ENCODE data around the gene DIP2A.
A peak's percentile ranks its signal among the peaks of the same experiment; 100 is the strongest.
"Not testable (repeated sequence)": the region's sequence is repeated elsewhere in the genome, so short reads cannot be mapped to it uniquely, and the experiment has no call there.

Gene DIP2A

DNA sequence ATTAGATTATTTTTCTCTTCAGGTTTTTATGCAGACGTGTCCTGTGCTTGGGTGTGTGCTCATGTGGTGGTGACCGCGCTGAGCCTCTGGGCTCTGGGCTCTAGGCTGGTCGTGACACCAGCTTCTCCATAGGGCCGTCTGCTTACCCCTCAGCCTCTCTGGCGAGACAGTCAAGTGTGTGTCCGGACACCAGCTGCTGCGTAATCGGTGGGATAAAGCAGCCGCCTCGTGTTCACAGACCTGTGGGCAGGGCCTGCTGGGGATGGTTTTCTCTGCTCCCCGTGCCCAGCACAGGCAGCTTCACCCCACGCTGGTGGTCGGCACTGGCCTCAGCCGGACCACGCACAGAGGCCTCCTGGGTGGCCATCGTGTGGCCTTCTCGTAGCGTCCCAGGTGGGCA lies 33.6 kb upstream of the DIP2A start:
- DNase-seq = no peak

DNA sequence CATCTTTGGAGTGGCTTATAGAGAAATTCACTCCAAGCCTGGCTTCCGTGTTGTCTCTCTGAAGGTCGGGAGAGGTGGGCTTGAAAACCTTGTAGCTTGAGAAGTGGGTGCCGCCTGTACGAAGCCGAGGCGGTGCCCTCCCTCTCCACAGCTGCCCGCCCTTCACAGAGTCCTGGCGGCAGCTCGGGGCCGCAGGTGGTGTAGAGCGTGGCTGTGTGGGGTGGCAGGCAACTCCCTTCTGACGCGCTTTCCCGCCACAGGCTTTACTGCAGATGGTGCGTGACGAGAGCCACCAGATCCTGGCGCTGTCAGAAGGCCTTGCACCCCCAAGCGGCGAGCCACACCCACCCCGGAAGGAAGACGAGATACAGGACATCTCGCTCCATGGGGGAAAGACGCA lies 33.1 kb upstream of the DIP2A start:
- DNase-seq = peak in 3 of 5 experiments; percentile 34 to 92 (median 64)

DNA sequence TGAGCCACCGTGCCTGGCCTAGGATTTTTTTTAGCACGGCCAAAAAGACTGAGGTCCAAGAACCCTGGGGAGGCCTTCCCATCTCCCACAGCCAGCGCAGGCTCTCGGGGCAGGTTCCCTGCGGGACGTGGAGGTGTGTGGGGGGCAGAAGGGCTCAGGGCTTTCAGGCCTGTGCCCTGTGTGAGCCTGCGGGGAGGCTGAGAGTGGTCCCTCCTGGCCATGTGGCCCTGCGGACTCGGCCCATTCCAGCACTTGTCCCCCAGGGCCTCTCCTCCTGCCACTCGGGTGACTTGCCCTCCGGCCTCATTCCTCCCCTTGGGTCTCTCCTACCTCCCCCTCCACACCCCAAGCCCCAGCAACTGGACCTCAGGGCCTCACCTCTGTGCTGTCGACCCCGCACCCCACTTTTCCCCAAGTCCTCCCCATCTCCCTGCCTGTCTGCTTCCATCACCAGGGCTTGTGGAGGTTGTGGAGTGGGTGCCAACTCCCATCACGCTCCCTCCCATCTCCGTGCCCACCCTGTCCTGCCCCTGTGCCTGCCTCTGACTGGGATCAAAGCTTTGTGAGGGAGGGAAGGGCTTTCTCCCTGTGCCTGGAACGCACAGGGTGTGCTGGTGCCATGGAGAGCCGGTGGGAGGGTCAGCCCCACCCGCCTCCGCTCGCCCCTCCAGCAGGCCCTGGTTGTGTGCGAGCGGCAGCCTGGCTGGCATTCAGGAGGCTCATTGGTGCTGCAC lies 32.2 kb upstream of the DIP2A start:
- DNase-seq = no peak

DNA sequence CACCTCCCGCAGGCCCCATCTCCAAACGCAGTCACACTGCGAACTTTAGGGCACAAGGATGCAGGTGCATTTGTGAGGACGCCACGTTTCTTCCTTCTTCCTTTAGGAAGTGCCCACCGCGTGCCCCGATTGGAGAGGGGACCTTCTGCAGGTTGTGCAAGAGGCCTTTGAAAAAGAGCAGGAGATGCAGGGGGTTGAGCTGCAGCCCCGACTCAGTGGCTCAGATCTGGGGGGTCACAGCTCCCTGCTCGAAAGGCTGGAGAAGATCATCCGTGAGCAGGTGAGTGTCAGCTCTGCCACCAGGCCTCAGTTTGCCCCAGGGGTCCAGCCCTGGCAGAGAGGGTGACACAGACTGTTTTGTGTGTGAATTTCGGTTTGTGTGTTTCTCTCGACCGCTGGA lies 31.2 kb upstream of the DIP2A start:
- DNase-seq = no peak

DNA sequence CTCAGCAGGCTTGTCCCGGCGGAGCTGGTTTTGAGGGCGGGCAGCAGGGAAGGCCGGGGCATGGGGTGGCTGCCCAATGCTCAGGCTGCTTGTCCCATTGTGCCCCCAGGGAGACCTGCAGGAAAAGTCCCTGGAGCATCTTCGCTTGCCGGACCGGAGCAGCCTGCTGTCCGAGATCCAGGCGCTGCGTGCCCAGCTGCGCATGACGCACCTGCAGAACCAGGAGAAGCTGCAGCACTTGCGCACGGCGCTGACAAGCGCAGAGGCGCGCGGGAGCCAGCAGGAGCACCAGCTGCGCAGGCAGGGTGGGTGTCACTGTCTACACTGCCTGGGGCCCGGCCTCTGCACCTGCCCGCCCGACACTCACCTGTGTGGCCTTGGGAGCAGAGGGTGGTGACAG lies 30.4 kb upstream of the DIP2A start:
- no peak for DNase-seq

DNA sequence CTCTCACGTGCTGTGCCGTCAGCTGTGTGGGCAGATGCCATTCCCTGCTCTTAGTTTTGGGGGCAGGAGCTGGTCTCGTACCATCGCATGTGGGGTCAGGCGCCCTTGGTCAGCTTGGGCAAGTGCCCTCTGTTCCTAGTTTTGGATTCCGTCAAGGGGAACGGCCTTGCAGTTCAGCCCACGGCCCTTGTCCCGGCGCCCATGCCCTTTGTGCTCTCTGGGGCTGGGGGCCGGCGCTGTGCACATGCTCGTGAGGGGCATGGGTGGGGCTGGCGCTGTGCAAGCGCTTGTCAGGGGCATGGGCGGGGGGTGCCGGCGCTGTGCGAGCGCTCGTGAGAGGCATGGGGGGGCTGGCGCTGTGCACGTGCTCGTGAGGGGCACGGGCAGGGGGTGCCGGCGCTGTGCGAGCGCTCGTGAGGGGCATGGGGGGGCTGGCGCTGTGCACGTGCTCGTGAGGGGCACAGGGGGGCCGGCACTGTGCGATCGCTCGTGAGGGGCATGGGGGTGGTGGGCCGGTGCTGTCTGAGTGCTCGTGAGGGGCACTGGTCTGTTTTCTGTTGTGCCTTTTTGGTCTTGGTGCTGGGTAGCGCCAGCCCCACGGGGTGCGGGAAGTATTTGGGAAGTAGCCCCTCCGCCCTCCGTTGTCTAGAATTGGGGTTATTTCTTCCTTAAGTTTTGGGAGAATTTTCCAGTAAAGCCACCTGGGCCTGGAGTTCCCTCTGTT lies 29.5 kb upstream of the DIP2A start:
- no peak for DNase-seq

DNA sequence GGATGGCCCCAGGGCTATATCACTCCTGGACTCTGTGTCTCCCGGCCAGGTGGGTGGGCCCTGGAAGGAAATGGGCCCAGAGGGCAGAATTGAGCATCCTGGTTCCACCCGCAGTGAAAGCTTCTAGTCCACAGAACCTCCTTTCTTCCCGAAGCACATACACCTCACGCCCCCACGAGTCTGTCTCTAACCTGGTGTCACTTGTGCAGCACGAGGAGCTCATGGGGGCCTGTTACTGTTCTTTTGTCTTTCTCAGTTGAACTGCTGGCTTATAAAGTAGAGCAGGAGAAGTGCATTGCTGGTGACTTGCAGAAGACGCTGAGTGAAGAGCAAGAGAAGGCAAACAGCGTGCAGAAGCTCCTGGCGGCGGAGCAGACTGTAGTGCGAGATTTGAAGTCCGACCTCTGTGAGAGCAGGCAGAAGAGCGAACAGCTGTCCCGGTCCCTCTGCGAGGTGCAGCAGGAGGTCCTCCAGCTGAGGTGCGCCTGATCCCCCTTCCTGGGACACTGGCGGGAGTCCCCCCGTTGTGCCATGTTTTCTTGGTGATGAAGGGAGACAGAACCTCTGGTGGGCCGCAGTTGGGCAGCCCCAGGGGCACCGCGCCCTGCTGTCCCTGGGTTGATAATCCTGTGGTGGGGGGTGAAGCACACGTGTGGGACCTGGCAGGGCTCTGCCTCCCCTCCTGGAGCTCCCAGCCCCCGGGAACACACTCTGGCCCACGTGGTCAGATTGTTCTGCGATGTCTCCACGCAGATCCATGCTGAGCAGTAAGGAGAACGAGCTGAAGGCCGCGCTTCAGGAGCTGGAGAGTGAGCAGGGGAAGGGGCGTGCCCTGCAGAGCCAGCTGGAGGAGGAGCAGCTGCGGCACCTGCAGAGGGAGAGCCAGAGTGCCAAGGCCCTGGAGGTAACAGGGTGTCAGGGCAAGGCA lies 28.7 kb upstream of the DIP2A start:
- DNase-seq = no peak

DNA sequence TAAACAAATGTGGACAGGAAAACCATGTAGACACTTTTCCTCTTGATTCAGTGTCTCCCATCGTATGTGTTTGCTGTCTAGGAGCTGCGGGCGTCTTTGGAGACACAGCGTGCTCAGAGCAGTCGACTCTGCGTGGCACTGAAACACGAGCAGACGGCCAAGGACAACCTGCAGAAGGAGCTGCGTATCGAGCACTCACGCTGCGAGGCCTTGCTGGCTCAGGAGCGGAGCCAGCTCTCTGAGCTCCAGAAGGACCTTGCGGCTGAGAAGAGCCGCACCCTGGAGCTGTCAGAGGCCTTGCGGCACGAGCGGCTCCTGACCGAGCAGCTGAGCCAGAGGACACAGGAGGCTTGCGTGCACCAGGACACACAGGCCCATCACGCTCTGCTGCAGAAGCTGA lies 27.2 kb upstream of the DIP2A start:
- no peak for DNase-seq

DNA sequence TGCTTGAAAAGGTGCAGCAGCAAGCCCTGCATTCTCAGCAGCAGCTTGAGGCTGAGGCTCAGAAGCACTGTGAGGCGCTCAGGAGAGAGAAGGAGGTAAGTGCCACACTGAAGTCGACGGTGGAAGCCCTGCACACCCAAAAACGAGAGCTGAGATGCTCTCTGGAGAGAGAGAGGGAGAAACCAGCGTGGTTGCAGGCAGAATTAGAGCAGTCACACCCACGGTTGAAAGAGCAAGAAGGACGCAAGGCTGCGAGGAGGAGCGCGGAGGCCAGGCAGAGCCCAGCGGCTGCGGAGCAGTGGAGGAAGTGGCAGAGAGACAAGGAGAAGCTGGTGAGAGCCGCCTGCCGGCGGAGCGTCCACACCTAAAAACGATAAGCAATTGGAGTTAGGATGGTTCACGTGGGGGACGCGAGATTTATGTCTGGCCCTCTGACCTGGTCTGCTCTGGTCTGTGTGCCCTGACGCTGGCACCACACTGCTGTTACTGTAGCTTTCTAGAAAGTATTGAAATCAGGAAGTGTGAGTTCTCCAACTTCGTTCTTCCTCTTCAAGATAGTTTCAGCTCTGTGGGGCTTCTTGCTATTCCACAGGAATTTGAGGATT lies 26.7 kb upstream of the DIP2A start:
- DNase-seq = peak in 1 of 5 experiments; percentile 54

DNA sequence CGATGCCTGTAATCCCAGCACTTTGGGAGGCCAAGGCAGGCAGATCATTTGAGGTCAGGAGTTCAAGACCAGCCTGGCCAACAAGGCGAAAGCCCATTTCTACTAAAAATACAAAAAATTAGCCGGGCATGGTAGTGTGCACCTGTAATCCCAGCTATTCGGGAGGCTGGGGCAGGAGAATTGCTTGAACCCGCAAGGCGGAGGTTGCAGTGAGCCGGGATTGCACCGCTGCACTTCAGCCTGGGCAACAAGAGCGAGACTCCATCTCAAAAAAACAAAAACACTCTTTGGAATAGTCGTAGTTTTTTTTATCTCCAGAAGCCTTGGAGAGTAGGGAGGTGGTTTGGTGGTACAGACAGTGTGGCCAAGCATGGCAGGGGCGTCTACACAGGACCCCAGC lies 25.6 kb upstream of the DIP2A start:
- DNase-seq = not testable (repeated sequence)

DNA sequence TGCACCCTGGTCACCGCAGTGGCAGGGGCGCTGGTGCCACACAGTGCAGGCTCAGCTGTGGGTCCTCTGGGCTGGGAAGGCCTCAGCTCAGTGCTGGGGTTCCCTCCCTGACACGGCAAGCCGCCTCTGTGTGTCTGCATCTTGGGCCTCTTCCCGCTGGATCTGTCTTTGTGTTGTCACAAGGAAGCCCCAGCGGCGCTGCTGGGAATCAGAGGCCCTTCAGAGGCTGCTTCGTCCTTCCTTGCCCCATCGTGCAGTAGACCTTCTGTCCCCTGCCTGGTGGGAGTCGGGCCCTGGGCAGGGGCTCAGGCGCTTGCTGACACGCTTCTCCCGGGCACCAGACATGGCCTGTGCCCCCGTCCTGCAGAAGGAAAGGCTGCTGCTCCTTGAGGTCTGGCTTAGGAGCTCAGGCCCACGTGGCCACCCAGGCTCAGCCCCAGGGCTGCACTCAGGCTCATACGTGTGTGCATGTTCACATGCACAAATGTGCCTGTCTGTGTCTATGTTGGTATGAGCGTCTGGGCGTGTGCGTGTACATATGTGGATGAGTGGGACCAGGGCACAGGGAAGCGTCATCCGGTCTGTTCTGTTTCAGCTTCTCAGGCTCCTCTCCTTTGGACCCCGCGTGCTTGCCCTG lies 24.3 kb upstream of the DIP2A start:
- no peak for DNase-seq

DNA sequence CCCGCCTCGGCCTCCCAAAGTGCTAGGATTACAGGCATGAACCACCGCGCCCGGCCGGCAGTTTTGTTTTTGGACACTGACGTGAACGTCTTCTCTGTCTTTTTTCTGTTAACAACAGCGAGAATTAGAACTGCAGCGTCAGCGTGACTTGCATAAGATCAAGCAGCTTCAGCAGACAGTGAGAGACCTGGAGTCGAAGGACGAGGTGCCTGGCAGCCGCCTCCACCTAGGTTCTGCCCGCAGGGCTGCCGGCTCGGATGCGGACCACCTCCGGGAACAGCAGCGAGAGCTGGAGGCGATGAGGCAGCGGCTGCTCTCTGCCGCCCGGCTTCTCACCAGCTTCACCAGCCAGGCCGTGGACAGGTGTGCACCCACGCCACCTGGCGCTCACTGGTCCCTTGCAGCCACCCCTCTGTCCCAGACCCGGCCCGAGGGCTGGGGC lies 22.9 kb upstream of the DIP2A start:
- no peak for DNase-seq

DNA sequence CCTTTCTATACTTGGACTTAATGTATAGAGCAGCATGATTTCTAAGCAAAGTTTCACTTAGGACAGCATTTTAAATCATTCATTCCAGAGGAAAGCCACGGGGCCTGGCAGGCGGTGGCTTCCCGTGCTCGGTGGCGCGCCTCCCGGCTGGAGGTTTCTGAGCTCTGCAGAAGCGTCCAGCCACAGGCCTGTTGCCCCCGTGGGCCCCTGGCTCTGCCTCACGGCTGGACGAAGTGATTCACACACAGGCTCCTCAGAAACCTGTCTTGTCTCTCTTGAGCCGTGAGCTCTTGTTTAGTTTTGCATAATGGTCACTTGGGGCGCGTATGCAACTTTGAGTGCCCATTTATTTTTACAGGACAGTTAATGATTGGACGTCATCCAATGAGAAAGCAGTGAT lies 22.1 kb upstream of the DIP2A start:
- no peak for DNase-seq

DNA sequence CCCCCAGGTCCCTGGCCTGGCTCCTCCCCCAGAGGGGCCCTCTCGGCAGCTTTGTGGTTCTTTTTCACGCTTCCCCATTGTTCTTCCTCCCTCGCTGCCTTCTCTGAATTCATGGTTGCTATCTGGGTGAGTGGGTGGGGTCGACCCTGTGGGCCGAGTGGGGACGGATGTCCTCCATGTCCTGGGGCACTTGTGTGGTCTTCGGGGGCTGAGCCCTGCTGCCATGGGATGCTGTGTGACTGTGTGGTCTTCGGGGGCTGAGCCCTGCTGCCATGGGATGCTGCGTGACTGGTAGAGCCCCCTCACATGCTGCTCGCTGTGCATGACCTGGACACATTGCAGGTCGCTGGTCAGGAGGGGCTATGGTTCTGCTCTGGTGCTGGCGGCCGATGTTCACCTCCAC lies 21.6 kb upstream of the DIP2A start:
- no peak for DNase-seq

DNA sequence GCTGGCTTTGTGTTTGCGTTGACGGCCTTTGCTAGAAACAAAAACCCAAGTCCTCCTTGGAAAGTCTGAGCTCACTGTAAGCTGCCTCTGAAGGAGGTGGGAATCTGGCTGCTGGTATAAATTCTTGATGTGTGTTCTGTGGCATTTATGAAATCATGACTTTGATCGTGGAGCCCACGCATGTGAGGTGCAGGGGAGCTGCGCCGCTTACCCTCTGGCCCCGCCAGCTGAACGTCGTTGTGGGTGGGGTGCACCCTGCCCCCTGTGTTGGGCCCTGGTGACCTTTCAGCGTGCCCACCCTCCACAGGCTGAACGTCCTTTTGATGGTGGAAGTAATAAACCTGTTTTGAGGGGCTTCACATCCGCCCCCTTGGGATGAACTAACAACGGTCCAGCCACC lies 21.2 kb upstream of the DIP2A start:
- no peak for DNase-seq

DNA sequence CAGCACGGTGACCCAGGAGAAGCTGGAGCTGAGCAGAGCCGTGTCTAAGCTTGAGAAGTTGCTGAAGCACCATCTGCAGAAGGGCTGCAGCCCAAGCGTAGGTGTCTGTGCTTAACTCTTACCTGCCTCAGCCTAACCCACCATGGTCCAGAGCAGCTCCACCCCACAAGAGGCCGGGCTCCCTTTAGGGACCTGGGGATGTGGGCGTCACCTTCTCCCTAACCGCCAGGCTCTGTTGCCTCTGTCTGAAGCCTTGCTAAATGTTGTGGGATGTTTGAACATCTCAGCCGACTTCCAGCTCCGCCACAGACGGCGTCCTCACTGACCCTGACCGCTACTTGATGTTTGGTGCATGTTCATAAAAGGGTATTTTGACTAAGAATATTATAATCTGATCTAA lies 20.4 kb upstream of the DIP2A start:
- DNase-seq = no peak

DNA sequence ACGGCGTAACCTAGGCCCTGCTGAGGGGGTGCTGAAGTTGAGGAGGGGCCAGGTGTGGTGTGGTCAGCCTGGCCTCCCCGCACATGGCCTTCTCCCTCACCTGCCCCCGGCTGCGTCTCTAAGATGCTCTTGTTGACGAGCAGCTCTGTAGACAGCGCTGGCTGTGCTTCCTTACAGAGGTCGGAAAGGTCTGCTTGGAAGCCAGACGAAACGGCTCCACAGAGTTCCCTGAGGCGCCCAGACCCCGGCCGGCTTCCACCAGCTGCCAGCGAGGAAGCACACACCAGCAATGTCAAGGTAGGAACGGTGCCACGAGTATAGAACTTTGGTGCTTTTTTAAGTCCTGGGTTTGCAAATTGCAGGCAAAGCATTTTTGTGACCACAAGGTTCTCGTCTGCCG lies 18.8 kb upstream of the DIP2A start:
- DNase-seq = no peak

DNA sequence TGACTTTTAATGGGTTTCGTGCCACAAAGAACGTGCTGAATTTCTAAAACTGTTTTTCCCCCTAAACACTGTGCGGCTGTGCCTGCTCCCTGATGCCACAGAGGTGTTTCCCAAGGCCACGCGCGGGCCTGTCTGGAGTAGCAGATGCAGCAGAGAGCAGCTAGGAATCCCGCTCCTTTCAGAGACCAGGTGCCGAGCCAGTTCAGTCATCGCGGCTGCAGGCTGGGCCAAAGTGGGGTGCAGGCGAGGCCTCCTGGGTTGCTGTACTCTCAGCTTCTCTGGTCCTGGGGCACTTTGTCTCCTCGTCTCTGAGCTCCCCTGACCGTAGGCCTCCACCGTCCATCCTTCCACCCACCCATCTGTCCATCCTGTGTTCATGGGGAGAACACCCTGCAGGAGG lies 17.4 kb upstream of the DIP2A start:
- no peak for DNase-seq

DNA sequence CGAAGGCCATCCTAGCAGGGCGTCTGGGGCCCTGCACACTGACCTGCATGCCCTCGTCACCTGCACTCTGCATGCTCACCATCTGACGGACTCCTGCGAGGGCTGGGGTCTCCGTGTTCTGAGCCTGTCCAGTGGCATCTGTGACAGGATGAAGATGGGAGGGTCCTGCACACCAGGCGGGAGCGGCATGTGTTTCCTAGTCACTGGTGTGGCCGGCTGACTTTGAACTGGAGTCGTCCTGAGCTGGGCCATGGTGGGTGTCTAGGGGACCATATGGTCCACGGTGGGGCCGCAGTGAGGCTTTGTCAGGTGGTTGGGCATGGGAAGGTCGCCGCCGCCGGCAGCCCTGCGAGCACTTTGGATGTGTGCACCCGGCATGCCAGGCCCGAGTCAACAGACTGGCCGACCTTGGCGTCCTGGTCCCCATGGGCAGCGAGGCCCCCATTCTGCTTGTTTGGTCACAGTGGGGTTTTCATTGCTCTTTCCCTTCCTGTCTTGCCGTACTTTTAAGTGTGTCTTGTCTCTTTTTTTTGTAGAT lies 16.7 kb upstream of the DIP2A start:
- DNase-seq = no peak

DNA sequence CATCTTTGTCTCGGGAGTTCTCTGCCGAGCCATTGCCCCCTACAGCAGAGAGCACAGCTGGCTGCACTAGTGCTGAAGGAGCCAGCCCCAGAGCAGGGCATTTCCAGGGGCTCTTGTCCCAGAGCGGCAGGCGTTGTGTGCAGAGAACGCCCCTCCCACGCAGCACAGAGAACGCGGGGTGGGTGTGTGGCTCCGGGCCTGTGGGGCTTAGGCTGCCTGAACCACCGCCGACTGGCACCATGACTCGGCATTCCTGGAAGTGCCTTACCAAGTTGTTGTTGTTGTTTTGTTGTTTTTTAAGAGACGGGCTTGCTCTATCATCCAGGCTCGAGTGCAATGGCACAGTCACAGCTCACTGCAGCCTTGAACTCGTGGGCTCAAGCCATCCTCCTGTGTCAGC lies 15.8 kb upstream of the DIP2A start:
- no peak for DNase-seq

DNA sequence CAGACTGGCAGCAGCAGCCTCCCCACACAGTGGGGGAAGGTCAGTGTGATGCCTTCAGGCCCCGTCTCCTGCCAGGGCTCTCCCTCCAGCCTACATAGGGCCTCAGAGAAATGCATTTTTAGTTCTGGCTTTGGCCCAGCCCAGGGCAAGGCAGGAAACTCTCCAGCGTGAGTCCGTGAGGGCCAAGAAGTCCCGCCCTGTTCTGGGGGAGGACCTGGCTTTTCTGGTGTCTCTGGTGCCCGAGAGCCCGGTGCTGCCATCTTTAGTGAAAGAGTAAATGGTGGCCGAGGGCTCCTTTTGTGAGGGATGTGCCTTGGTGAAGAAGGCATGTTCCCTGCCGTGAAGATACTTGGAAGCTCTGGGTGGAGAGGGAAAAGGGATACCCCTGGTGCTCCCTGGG lies 14.8 kb upstream of the DIP2A start:
- no peak for DNase-seq

DNA sequence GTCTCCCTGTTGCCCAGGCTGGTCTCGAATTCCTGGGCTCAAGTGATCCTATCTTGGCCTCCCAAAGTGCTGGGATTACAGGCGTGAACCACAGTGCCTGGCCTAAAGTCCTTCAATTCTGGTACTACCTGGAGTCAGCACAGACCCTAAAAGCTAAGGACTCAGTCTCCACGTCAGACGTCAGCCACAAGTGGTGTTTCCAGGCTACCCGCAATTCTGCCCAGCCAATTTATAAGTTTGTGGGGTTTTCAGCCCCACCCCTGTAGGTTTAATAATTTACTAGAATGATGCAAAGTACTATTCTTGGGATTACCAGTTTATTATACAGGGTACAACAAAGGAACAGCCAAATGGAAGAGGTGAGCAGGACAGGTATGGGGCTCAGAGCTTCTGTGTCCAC lies 10.6 kb upstream of the DIP2A start:
- no peak for DNase-seq

Data from T-helper 2 cell (primary cell).